Testis (tissue), 3 donors: ENCODE measurements around the gene SPINT1. TPM values are rescaled to one million over a fixed set of nuclear protein-coding genes. Genes with fewer than 3 reads are reported as not detected.

Experiments used
- DNase-seq: peaks from one replicate; pipeline ENCODE4 v3.0.0-alpha.2; 2019
- H3K27ac ChIP-seq, 2 donors: fragments of 200-600 bp; sonication (generic); one replicate each; pipeline ENCODE4 v1.5.1; 2019
- H3K27me3 ChIP-seq: fragments of 200-600 bp; sonication (generic); one replicate; pipeline ENCODE4 v1.5.1; 2019
- H3K36me3 ChIP-seq: fragments of 200-600 bp; sonication (generic); one replicate; pipeline ENCODE4 v1.5.1; 2017; ENCODE audit warnings: low read depth; ENCODE audit errors: missing control alignments
- H3K4me1 ChIP-seq: fragments of 200-600 bp; sonication (generic); one replicate; pipeline ENCODE4 v1.5.1; 2019
- H3K4me3 ChIP-seq, 2 donors: fragments of 200-600 bp; sonication (generic); one replicate each; pipeline ENCODE4 v1.5.1; 2017 to 2019
- H3K9me3 ChIP-seq: fragments of 200-600 bp; sonication (generic); one replicate; pipeline ENCODE4 v1.5.1; 2017
- CTCF ChIP-seq, 3 experiments: fragments of 450-650 bp in 2 of 3; fragments of 200-600 bp in 1 of 3; sonication (generic) in 1 of 3; IDR thresholded peaks; one replicate each; pipeline ENCODE4 v1.5.1; 2016 to 2019; ENCODE audit warnings: antibody characterized with exemption in 3 of 3, mild to moderate bottlenecking in 2 of 3, moderate library complexity in 1 of 3
- POLR2A ChIP-seq: fragments of 450-650 bp; IDR thresholded peaks from one replicate; pipeline ENCODE4 v1.6.1; 2017; ENCODE audit warnings: antibody characterized with exemption, mild to moderate bottlenecking, moderate library complexity
- WGBS, 2 donors: methylation state at CpG; one replicate each; pipeline ENCODE4 v1.1.5; 2018; 5-methylcytosine and 5-hydroxymethylcytosine counted together
- intact Hi-C: fragments of 100-400 bp; cut with DNase I; formaldehyde crosslinking; loops from one replicate; pipeline ENCODE4 v1.15.1; 2023; ENCODE audit warnings: low total_unique reads
- polyA plus RNA-seq: library from polyadenylated mRNA; stranded (reverse); fragments of 350-450 nt; fragmentation: Illumina TruSeq; extraction: RNeasy Lipid Tissue Mini Kit (QIAGEN cat#74804); gene quantifications from one replicate; pipeline ENCODE4 v1.2.3, GENCODE V29; 2014; ENCODE audit warnings: low read depth, low replicate concordance; ENCODE audit not compliant: insufficient read depth
- total RNA-seq, 2 donors: library from RNA; depleted of rRNA; stranded (reverse); fragments of >200 nt; gene quantifications; one replicate each; pipeline ENCODE4 v1.2.3, GENCODE V29; 2016

The SPINT1 gene
- total and polyA plus RNA-seq, 3 donors from 2014 or later = 7.2 to 10.5 (median 9.5) TPM

GRCh38 chr15:40900256-40901052 lies 56.6 kb downstream of the SPINT1 start:
- Histone ChIP-seq H3K27me3 (no peaks in the 10 kb centered on the region), H3K9me3 (no peaks in the 10 kb centered on the region), H3K27ac (no peak overlapping the region), H3K36me3 (no peaks in the 10 kb centered on the region), H3K4me1 (peaks cover 5% of the 10 kb centered on the region), H3K4me3 (no peak overlapping the region)
- no peak for DNase-seq
- intact Hi-C loops = loop anchor here (10.0 kb wide), 1 partner anchor 284 kb away; no protein-coding TSS in a partner anchor
- TF ChIP-seq CTCF (IDR thresholded peaks at IDR 0.05) (no peak), POLR2A (no peak)
- 92 to 100% methylated on average over 2 to 36 of the region's 36 CpGs for WGBS, 2 donors

GRCh38 chr15:40901053-40901443 lies 57.2 kb downstream of the SPINT1 start:
- Histone ChIP-seq H3K27ac (no peak overlapping the region), H3K9me3 (no peaks in the 10 kb centered on the region), H3K4me3 (no peak overlapping the region), H3K27me3 (no peaks in the 10 kb centered on the region), H3K36me3 (no peaks in the 10 kb centered on the region), H3K4me1 (peaks cover 2% of the 10 kb centered on the region)
- intact Hi-C loops = loop anchor here (10.0 kb wide), 1 partner anchor 284 kb away; no protein-coding TSS in a partner anchor
- DNase-seq = no peak
- TF ChIP-seq POLR2A (no peak), CTCF (IDR thresholded peaks at IDR 0.05) (no peak)
- WGBS, 2 donors = 76% methylated on average over 5 of the region's 5 CpGs

- Histone ChIP-seq H3K36me3 (no peaks in the 10 kb centered on the region), H3K4me3 (no peak overlapping the region), H3K4me1 (peaks cover 18% of the 10 kb centered on the region), H3K27ac (no peak overlapping the region), H3K27me3 (no peaks in the 10 kb centered on the region), H3K9me3 (no peaks in the 10 kb centered on the region)
- intact Hi-C loops = loop anchor here (10.0 kb wide), 1 partner anchor 282 kb away; no protein-coding TSS in a partner anchor
- peak; percentile 41 for DNase-seq
- 75 to 86% methylated on average over 4 to 33 of the region's 33 CpGs for WGBS, 2 donors
- TF ChIP-seq POLR2A (no peak), CTCF (IDR thresholded peaks at IDR 0.05) (no peak)
These were observed 59.0 kb downstream of the SPINT1 start for GRCh38 chr15:40902605-40903561.

GRCh38 chr15:40904552-40905201 lies 60.8 kb downstream of the SPINT1 start:
- Histone ChIP-seq H3K36me3 (no peaks in the 10 kb centered on the region), H3K9me3 (no peaks in the 10 kb centered on the region), H3K27ac (no peak overlapping the region), H3K27me3 (no peaks in the 10 kb centered on the region), H3K4me3 (no peak overlapping the region), H3K4me1 (peaks cover 18% of the 10 kb centered on the region)
- intact Hi-C loops = loop anchor here (10.0 kb wide), 1 partner anchor 280 kb away; no protein-coding TSS in a partner anchor
- 81 to 83% methylated on average over 7 of the region's 7 CpGs for WGBS, 2 donors
- DNase-seq = no peak
- TF ChIP-seq POLR2A (no peak), CTCF (IDR thresholded peaks at IDR 0.05) (no peak)
